Ishikawa (cell line): ENCODE data around the gene NME3.

ENCODE experiments used
- CEBPB ChIP-seq: IDR thresholded peaks from 2 replicates; pipeline ENCODE4 v1.6.1; 2012
- EGR1 ChIP-seq: IDR thresholded peaks from 2 replicates; pipeline ENCODE4 v1.6.1; 2012
- FOXM1 ChIP-seq: IDR thresholded peaks from 2 replicates; pipeline ENCODE4 v1.6.1; 2012; ENCODE audit warnings: low read depth, borderline replicate concordance
- MAX ChIP-seq: IDR thresholded peaks from 2 replicates; pipeline ENCODE4 v1.6.1; 2012
- NFIC ChIP-seq: IDR thresholded peaks from 2 replicates; pipeline ENCODE4 v1.6.1; 2012
- RAD21 ChIP-seq: IDR thresholded peaks from 2 replicates; pipeline ENCODE4 v1.6.1; 2012; ENCODE audit warnings: low read depth
- REST ChIP-seq: IDR thresholded peaks from 2 replicates; pipeline ENCODE4 v1.6.1; 2012; ENCODE audit warnings: low read depth, mild to moderate bottlenecking
- TAF1 ChIP-seq: IDR thresholded peaks from 2 replicates; pipeline ENCODE4 v1.6.1; 2012; ENCODE audit warnings: low read depth, mild to moderate bottlenecking
- TEAD4 ChIP-seq: IDR thresholded peaks from 2 replicates; pipeline ENCODE4 v1.6.1; 2012
- USF1 ChIP-seq: IDR thresholded peaks from 2 replicates; pipeline ENCODE4 v1.6.1; 2012
- YY1 ChIP-seq: IDR thresholded peaks from 2 replicates; pipeline ENCODE4 v1.6.1; 2012; ENCODE audit warnings: low read depth
- ZBTB7A ChIP-seq: IDR thresholded peaks from 2 replicates; pipeline ENCODE4 v1.6.1; 2012; ENCODE audit warnings: low read depth

- no peak for TF ChIP-seq FOXM1
- no peak for TF ChIP-seq YY1
- no peak for TF ChIP-seq ZBTB7A
- TF ChIP-seq TAF1, result no peak
- no peak for TF ChIP-seq EGR1
- no peak for TF ChIP-seq REST
- TF ChIP-seq RAD21, result no peak
- TF ChIP-seq TEAD4, result no peak
- no peak for TF ChIP-seq USF1
- no peak for TF ChIP-seq MAX
- TF ChIP-seq NFIC, result no peak
- TF ChIP-seq CEBPB, result no peak
Observed at GRCh38 chr16:1726661-1727502, 44.5 kb downstream of the NME3 start.
